Peyer's patch (tissue), 4 donors: ENCODE results near the gene CATSPERZ.

Experiments
- CTCF ChIP-seq, 6 experiments: fragments of 450-650 bp in 4 of 6; fragments of 200-600 bp in 2 of 6; sonication (generic) in 1 of 6; IDR thresholded peaks; one replicate each; pipeline ENCODE4 v1.5.1; 2017 to 2019; ENCODE audit warnings: antibody characterized with exemption in 6 of 6, mild to moderate bottlenecking in 3 of 6, moderate library complexity in 1 of 6
- POLR2A ChIP-seq, 2 donors: fragments of 450-650 bp; IDR thresholded peaks; one replicate each; pipeline ENCODE4 v1.5.1; 2017; ENCODE audit warnings: antibody characterized with exemption in 2 of 2, mild to moderate bottlenecking in 2 of 2, moderate library complexity in 2 of 2

GRCh38 chr11:64306876-64307622 lies 6.9 kb downstream of the CATSPERZ start:
- TF ChIP-seq POLR2A (IDR thresholded peaks at IDR 0.05) (no peak), CTCF (IDR thresholded peaks at IDR 0.05) (no peak)
